NCI-H1092 (cell line): ENCODE results near the gene FUBP1.
A peak's percentile ranks its signal among the peaks of the same experiment; 100 is the strongest.
"Not testable (repeated sequence)": the region's sequence is repeated elsewhere in the genome, so short reads cannot be mapped to it uniquely, and the experiment has no call there.

Source experiments
- DNase-seq: peaks from one replicate; lab custom pipeline; 2025; lab: John Stamatoyannopoulos, UW

The FUBP1 gene, protein sequence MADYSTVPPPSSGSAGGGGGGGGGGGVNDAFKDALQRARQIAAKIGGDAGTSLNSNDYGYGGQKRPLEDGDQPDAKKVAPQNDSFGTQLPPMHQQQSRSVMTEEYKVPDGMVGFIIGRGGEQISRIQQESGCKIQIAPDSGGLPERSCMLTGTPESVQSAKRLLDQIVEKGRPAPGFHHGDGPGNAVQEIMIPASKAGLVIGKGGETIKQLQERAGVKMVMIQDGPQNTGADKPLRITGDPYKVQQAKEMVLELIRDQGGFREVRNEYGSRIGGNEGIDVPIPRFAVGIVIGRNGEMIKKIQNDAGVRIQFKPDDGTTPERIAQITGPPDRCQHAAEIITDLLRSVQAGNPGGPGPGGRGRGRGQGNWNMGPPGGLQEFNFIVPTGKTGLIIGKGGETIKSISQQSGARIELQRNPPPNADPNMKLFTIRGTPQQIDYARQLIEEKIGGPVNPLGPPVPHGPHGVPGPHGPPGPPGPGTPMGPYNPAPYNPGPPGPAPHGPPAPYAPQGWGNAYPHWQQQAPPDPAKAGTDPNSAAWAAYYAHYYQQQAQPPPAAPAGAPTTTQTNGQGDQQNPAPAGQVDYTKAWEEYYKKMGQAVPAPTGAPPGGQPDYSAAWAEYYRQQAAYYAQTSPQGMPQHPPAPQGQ

GRCh38 chr1:77978969-77979876, at the start of gene FUBP1:
Gene FUBP1 (minus strand): TSS chr1:77979072. CDS start chr1:77979004, 68 bp downstream.
- DNase-seq: peak; percentile 99

DNA sequence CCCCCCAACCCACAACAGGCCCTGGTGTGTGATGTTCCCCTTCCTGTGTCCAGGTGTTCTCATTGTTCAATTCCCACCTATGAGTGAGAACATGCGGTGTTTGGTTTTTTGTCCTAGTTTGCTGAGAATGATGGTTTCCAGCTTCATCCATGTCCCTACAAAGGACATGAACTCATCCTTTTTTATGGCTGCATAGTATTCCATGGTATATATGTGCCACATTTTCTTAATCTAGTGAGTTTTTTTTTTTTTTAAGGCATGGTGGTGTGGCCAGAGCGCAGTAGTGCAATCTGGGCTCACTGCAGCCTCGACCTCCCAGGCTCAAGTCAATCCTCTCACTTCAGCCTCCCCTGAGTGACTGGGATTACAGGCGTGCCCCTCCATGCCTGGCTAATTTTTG, 42.3 kb upstream of the FUBP1 start:
- DNase-seq: not testable (repeated sequence)

GRCh38 chr1:78019024-78019423, 40.2 kb upstream of the FUBP1 start:
- no peak for DNase-seq

DNA sequence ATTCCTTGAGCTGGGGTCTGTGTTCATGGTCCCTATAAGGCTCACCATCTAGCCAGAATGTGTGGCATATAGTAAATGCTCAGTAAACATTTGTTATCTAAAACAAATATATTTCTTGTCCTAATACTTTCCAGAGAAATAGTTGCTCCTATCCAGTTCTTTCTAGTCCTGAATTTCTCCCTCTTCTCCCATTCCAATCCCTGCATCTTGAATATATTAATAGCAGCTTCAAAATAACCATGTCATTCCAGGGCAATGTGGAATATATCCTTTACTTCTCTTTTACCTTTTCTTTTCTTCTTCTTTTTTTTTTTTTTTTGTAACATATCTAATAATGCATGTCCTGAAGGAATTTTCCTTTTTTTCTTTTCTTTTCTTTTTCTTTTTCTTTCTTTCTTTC, 36.3 kb upstream of the FUBP1 start:
- DNase-seq: no peak

DNA sequence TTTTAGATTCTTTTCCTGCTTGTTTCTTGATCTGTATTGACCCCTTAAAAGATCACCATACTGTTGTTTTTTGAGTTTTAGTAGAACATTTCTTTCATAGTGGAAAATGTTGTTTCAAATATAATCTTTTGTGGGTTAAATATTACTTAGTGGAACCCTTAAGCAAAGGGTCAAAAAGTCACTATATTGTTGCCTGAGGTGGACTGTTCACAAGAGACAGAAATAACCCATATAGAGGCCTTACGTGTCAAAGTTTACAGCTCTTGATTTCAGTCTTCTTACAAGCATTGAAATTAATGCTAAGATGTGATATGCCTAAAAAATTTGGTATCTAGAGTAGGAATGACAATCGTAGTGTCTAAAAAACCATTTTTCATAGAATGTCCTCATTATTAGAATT, 32.2 kb upstream of the FUBP1 start:
- no peak for DNase-seq

DNA sequence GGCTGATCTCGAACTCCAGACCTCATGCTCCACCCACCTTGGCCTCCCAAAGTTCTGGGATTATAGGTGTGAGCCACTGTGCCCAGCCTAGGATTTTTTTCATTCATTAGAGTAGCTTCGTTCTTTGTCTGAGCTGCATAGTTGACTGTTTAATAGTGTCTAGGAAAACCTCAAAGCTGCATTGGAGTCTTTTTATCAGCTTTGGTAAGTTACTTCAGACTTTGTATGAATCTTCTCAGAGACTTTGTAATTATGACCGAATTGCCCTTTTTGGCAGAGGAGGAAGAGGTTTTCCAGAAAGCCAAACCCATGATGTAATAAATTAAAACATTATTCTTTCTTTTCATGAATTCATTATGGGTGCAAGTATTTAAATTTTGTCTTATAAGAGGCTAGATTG, 31.0 kb upstream of the FUBP1 start:
- no peak for DNase-seq

DNA sequence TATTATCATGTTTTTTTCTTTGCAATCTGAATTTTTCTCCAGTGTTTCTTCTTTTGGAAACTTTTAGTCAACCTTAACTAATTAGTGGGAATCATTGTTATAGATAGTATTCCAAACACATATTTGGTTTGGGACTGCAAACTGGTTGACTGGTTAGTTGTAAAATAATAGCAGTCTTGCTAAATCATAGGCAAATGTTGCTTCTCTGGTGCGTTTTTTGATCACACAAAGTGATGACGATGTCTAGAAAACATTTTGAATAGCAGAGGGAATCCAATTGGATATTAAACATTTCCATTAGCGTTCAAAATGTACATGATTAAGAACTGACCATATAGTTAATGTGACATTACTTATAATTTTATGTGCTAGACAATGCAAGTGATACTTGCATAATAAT, 30.4 kb upstream of the FUBP1 start:
- DNase-seq: no peak

GRCh38 chr1:78007677-78008341, 28.9 kb upstream of the FUBP1 start:
- no peak for DNase-seq

- DNase-seq: no peak
These were observed 27.6 kb upstream of the FUBP1 start for GRCh38 chr1:78006521-78006920.

- DNase-seq: no peak
These were observed 26.9 kb upstream of the FUBP1 start for GRCh38 chr1:78005755-78006154.

DNA sequence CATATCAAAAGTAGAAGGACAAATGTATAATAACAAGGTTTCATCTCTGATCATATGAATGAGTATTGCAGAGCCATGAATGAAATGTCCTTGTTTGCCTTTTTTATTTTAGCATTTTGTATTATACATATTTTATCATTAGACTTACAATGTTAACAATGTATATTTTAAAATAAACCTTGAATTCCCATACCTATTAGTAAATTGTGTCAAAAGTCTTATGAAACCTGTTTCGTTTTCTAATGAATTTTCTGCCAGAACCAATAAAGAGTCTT, 26.5 kb upstream of the FUBP1 start:
- no peak for DNase-seq

GRCh38 chr1:78004719-78005447, 26.0 kb upstream of the FUBP1 start, which contains the start of gene DNAJB4:
Gene DNAJB4 (plus strand): TSS chr1:78004939. CDS start chr1:78005111, 172 bp downstream.
- no peak for DNase-seq

DNA sequence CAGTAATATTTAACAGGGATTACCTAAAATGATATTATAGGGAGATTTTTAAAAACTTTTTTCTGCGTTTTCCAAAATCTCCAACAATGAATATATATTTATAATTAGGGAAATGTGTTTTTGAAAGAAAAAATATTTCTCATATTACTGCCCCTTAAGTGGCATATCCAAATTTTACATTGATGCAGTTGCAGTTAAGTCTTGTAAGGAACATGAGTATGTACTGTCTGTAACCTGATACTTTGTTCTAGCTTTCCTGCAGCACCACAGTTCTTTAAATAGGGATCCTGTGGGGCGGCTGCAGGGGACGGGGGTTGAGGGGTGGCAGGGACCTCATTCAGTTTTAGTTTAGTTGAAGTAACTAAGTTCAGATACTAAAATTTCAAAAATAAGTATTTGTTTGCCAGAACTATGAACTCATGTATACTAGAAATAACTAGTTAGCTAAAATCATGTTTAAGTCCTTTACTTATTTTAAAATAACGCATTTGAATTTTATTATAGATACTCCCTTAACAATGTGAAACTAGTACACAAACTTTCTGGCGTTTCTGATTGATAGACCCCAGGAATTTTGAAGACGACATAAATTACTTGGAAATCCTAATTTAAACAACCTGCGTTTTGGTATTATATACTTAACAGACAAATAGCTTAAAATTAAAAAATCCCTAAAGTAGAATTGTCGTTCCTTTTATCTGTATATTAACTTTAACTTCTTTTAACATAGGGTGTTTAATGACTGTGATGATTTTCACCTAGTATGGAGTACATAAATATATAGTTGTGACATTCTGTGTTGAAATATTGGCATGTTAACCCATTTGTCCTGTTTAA, 25.2 kb upstream of the FUBP1 start:
- DNase-seq: no peak

DNA sequence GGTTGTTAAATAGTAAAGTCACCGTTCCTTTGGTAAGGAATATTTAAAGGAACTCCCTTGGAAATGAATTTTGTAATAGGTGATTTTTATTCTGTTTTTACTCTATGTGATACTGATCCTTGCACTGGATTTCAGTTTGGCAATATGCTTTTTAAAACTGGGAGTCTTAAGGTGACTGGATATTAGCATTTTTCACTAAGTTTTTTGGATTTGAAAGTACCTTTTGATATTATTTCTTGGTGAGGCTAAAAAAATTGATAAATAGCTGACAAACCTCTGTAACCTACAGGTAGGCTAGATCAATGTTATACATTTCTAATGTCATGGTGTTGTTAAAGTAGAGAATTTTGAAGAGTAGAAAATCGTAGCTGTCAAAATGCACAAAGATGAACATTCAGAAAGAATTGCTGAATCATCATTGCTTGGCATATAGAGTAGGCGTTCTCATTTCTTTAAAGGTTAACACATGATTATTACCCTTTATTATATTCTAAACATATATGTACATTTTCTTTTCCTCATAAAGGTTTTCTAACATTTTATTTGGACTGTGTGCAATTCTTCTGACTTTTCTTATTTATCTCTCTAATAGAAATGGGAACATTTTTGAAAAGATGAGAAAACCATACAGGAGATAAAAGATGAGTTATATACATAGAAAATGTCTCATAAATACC, 24.3 kb upstream of the FUBP1 start:
- DNase-seq: no peak

DNA sequence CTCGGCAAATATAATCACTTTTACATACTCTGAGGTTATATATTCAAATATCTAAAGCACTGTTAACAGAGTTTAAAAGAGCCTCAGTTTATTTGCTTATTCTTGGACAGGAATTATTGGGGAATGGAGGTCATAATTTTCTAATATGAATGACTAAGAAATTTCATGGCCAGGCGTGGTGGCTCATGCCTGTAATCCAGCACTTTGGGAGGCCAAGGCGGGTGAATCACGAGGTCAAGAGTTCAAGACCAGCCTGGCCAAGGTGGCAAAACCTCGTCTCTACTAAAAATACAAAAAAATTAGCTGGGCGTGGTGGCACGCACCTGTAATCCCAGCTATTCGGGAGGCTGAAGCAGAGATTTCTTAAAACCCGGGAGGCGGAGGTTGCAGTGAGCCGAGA, 21.7 kb upstream of the FUBP1 start:
- DNase-seq: not testable (repeated sequence)

DNA sequence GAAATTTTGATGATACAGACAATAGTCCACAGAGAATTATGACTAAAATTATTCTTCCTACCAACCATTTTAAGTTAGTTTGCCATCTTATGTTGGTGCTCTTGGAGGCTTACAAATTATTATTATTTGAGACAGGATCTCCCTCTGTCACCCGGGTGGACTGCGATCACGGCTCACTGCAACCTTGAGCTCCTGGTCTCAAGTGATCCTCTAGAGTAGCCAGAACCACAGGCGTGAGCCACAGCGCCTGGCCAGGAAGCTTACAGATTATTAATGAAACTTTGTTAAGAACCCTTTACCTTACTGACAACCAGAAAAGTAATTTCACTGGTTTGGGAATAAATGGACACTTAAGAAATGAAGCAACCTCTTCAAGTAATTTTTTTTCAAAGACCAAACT, 17.9 kb upstream of the FUBP1 start:
- no peak for DNase-seq

- no peak for DNase-seq
These were observed 15.3 kb upstream of the FUBP1 start for GRCh38 chr1:77994117-77994705.

DNA sequence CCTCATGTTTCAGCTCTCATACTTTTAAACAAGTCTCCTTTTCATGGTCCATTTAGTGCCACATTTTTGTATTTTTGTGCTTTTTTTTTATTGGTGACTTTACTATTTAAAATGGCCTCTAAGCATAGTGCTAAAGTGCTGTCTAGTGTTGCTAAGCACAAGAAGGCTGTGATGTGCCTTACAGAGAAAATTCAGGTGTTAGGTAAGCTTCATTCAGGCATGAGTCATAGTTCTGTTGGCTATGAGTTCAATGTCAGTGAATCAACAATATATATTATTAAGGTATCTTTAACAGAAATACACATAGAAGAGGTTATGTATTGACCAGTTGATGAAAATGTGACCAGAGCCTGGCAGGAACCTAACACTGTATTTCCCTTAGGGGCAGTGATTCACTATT, 12.8 kb upstream of the FUBP1 start:
- no peak for DNase-seq

GRCh38 chr1:77990629-77991204, 11.8 kb upstream of the FUBP1 start:
- DNase-seq: no peak
